ENCODE results near the gene SLC30A2. TPM values are rescaled to one million over a fixed set of nuclear protein-coding genes. Genes with fewer than 3 reads are reported as not detected.

Gene SLC30A2
- total and polyA plus RNA-seq, 9 of the 15 experiments (the other 6 are each of a cell fraction or from before 2014, with no cell fraction given): 0.01 to 0.18 (median 0.06) TPM; not detected in 3

- TF ChIP-seq U2AF1 (optimal IDR thresholded peaks at IDR 0.05; ENCODE audit: low read depth, low read length) (no peak), SMARCA4 (IDR thresholded peaks at IDR 0.05) (peak; percentile 81), TAF15 (IDR thresholded peaks at IDR 0.05; ENCODE audit: low read depth, low read length) (no peak), BACH1 (tag; IDR thresholded peaks at IDR 0.05) (no peak), EP300 (IDR thresholded peaks at IDR 0.05; ENCODE audit: low read length) (peak; percentile 67), MTA1 (IDR thresholded peaks at IDR 0.05; ENCODE audit: borderline replicate concordance) (peak; percentile 81), HDAC3 (IDR thresholded peaks at IDR 0.05; ENCODE audit: borderline replicate concordance, partially characterized antibody) (no peak), ZNF217 (CRISPR knock-in tag; IDR thresholded peaks at IDR 0.05) (no peak), HES1 (IDR thresholded peaks at IDR 0.05; ENCODE audit: low read depth) (0 out of 2 replicates have a peak, but pooled peaks have one; percentile 49), NUFIP1 (IDR thresholded peaks at IDR 0.05; ENCODE audit: partially characterized antibody) (no peak), COPS2 (conservative IDR thresholded peaks at IDR 0.05) (no peak), ZNF785 (CRISPR knock-in tag; IDR thresholded peaks at IDR 0.05) (no peak), ZBTB43 (CRISPR knock-in tag; IDR thresholded peaks at IDR 0.05) (no peak), ZNF77 (CRISPR knock-in tag; IDR thresholded peaks at IDR 0.05) (no peak), E2F3 (CRISPR knock-in tag; IDR thresholded peaks at IDR 0.05) (no peak), NR2F6 (CRISPR knock-in tag; IDR thresholded peaks at IDR 0.05) (no peak), PTBP1 (IDR thresholded peaks at IDR 0.05; ENCODE audit: low read depth, low read length) (no peak), GATAD2B (IDR thresholded peaks at IDR 0.05; ENCODE audit: borderline replicate concordance) (peak; percentile 83), SREBF2 (CRISPR knock-in tag; IDR thresholded peaks at IDR 0.05) (no peak), ADNP (tag; IDR thresholded peaks at IDR 0.05) (no peak), ZNF609 (CRISPR knock-in tag; IDR thresholded peaks at IDR 0.05; ENCODE audit: borderline replicate concordance) (no peak)
Measured at GRCh38 chr1:26078286-26079177, 32.6 kb upstream of the SLC30A2 start (continued).
